Measurements from ENCODE around the gene PIK3AP1. TPM values are rescaled to one million over a fixed set of nuclear protein-coding genes. Genes with fewer than 3 reads are reported as not detected.
A peak's percentile ranks its signal among the peaks of the same experiment; 100 is the strongest.
"Not testable (repeated sequence)": the region's sequence is repeated elsewhere in the genome, so short reads cannot be mapped to it uniquely, and the experiment has no call there.

PIK3AP1 gene, protein sequence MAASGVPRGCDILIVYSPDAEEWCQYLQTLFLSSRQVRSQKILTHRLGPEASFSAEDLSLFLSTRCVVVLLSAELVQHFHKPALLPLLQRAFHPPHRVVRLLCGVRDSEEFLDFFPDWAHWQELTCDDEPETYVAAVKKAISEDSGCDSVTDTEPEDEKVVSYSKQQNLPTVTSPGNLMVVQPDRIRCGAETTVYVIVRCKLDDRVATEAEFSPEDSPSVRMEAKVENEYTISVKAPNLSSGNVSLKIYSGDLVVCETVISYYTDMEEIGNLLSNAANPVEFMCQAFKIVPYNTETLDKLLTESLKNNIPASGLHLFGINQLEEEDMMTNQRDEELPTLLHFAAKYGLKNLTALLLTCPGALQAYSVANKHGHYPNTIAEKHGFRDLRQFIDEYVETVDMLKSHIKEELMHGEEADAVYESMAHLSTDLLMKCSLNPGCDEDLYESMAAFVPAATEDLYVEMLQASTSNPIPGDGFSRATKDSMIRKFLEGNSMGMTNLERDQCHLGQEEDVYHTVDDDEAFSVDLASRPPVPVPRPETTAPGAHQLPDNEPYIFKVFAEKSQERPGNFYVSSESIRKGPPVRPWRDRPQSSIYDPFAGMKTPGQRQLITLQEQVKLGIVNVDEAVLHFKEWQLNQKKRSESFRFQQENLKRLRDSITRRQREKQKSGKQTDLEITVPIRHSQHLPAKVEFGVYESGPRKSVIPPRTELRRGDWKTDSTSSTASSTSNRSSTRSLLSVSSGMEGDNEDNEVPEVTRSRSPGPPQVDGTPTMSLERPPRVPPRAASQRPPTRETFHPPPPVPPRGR
- 174 TPM for polyA plus RNA-seq

- peak within 1 kb of the TSS; percentile 86 to 100 (median 100) for H3K4me3 Mint-ChIP-seq
- no peaks in the 10 kb centered on the region for H3K27me3 Mint-ChIP-seq
- peak within 1 kb of the TSS; percentile 85 to 96 (median 96) for H3K27ac Mint-ChIP-seq
- H3K4me1 Mint-ChIP-seq = peaks cover 37 to 43% (median 40%) of the 10 kb centered on the region in 3 donors
- no peaks in the 10 kb centered on the region for H3K36me3 Mint-ChIP-seq
- H3K9me3 Mint-ChIP-seq = no peaks in the 10 kb centered on the region
Observed at GRCh38 chr10:96720422-96721206, at the start of gene PIK3AP1. PIK3AP1 (minus strand) TSS chr10:96720514; CDS start chr10:96720394, 120 bp downstream.

DNA sequence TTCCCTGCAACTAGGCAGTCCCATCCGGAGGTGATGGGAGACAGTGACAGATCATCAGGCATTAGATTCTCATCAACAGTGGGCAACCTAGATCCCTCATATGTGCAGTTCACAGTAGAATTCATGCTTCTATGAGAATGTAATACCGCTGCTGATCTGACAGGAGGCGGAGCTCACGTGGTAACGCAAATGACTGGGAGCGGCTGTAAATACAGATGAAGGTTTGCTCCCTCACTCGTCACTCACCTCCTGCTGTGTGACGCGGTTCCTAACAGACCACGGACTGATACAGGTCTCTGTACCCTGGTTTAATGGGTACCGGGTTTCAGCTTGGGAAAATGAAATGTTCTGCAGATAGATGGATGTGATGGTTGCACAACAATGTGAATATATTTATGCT is 47.8 kb upstream of the PIK3AP1 start:
- no peak overlapping the region for H3K4me3 Mint-ChIP-seq
- no peaks in the 10 kb centered on the region for H3K27me3 Mint-ChIP-seq
- H3K9me3 Mint-ChIP-seq = peaks cover 0 to 10% (median 3%) of the 10 kb centered on the region in 3 donors
- H3K36me3 Mint-ChIP-seq = no peaks in the 10 kb centered on the region
- H3K27ac Mint-ChIP-seq = no peak overlapping the region
- peaks cover 18 to 21% (median 20%) of the 10 kb centered on the region in 3 donors for H3K4me1 Mint-ChIP-seq

- Mint-ChIP-seq H3K4me1 (peaks cover 18 to 21% (median 20%) of the 10 kb centered on the region in 3 donors), H3K9me3 (peaks cover 0 to 9% (median 3%) of the 10 kb centered on the region in 3 donors), H3K4me3 (no peak overlapping the region), H3K36me3 (no peaks in the 10 kb centered on the region), H3K27me3 (no peaks in the 10 kb centered on the region), H3K27ac (peak overlapping the region in 1 of 3 donors; percentile 32)
Observed at GRCh38 chr10:96767611-96768010, 47.3 kb upstream of the PIK3AP1 start.

GRCh38 chr10:96765406-96766240 is 45.3 kb upstream of the PIK3AP1 start:
- Mint-ChIP-seq H3K27me3 (no peaks in the 10 kb centered on the region), H3K4me1 (peaks cover 18 to 22% (median 21%) of the 10 kb centered on the region in 3 donors), H3K36me3 (no peaks in the 10 kb centered on the region), H3K4me3 (peak overlapping the region in 2 of 4 donors; percentile 56 to 59), H3K27ac (peak overlapping the region in 1 of 3 donors; percentile 74), H3K9me3 (no peaks in the 10 kb centered on the region)

- peak overlapping the region; percentile 9 to 60 (median 28) for H3K27ac Mint-ChIP-seq
- no peaks in the 10 kb centered on the region for H3K36me3 Mint-ChIP-seq
- no peaks in the 10 kb centered on the region for H3K9me3 Mint-ChIP-seq
- peaks cover 21 to 24% (median 22%) of the 10 kb centered on the region in 3 donors for H3K4me1 Mint-ChIP-seq
- H3K4me3 Mint-ChIP-seq = peak overlapping the region in 2 of 4 donors; percentile 14 to 56
- no peaks in the 10 kb centered on the region for H3K27me3 Mint-ChIP-seq
Observed at GRCh38 chr10:96764425-96765060, 44.2 kb upstream of the PIK3AP1 start.

GRCh38 chr10:96758423-96758822 is 38.1 kb upstream of the PIK3AP1 start:
- Mint-ChIP-seq H3K36me3 (no peaks in the 10 kb centered on the region), H3K27me3 (no peaks in the 10 kb centered on the region), H3K4me1 (peaks cover 30 to 34% (median 30%) of the 10 kb centered on the region in 3 donors), H3K9me3 (no peaks in the 10 kb centered on the region), H3K27ac (peak overlapping the region; percentile 26 to 74 (median 51)), H3K4me3 (peak overlapping the region in 3 of 4 donors; percentile 14 to 89 (median 83))

GRCh38 chr10:96756111-96756903 is 36.0 kb upstream of the PIK3AP1 start:
- H3K36me3 Mint-ChIP-seq = no peaks in the 10 kb centered on the region
- H3K4me1 Mint-ChIP-seq = peaks cover 30 to 34% (median 33%) of the 10 kb centered on the region in 3 donors
- no peaks in the 10 kb centered on the region for H3K9me3 Mint-ChIP-seq
- peak overlapping the region in 3 of 4 donors; percentile 52 to 70 (median 65) for H3K4me3 Mint-ChIP-seq
- peak overlapping the region in 2 of 3 donors; percentile 79 to 84 for H3K27ac Mint-ChIP-seq
- no peaks in the 10 kb centered on the region for H3K27me3 Mint-ChIP-seq

DNA sequence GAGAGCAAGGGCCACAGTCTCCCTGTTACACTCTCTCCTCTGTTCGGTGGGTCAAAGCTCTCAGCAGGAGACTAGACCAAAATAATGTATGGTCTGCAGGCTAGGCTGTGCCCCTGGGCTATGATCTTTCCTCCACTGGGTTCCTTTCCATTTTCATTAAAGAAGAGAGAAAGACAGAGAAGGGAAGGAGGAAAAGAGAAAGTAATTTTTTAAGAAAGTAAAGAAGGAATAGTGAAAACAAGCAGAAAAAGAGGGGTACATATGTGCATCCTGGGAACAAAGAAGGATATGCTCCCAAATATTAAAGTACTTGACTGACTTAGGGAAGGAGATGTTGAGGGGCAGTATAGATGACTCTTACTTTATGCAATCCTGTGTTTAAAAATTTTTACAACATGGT is 33.6 kb upstream of the PIK3AP1 start:
- Mint-ChIP-seq H3K27ac (no peak overlapping the region), H3K27me3 (no peaks in the 10 kb centered on the region), H3K4me1 (peaks cover 26 to 27% (median 26%) of the 10 kb centered on the region in 3 donors), H3K36me3 (no peaks in the 10 kb centered on the region), H3K4me3 (no peak overlapping the region), H3K9me3 (no peaks in the 10 kb centered on the region)

GRCh38 chr10:96752375-96752774 is 32.1 kb upstream of the PIK3AP1 start:
- Mint-ChIP-seq H3K4me3 (no peak overlapping the region), H3K4me1 (peaks cover 24 to 28% (median 27%) of the 10 kb centered on the region in 3 donors), H3K36me3 (no peaks in the 10 kb centered on the region), H3K9me3 (no peaks in the 10 kb centered on the region), H3K27me3 (no peaks in the 10 kb centered on the region), H3K27ac (no peak overlapping the region)

- peaks cover 16 to 23% (median 19%) of the 10 kb centered on the region in 3 donors for H3K4me1 Mint-ChIP-seq
- not testable (repeated sequence) for H3K36me3 Mint-ChIP-seq, H3K27ac Mint-ChIP-seq, H3K9me3 Mint-ChIP-seq, H3K27me3 Mint-ChIP-seq, H3K4me3 Mint-ChIP-seq
Observed at GRCh38 chr10:96750316-96750715, 30.0 kb upstream of the PIK3AP1 start.

GRCh38 chr10:96747734-96748550 is 27.6 kb upstream of the PIK3AP1 start:
- Mint-ChIP-seq H3K4me1 (peaks cover 22 to 24% (median 23%) of the 10 kb centered on the region in 3 donors), H3K4me3 (peak overlapping the region; percentile 42 to 94 (median 64)), H3K9me3 (no peaks in the 10 kb centered on the region), H3K27ac (peak overlapping the region; percentile 76 to 96 (median 84)), H3K27me3 (no peaks in the 10 kb centered on the region), H3K36me3 (no peaks in the 10 kb centered on the region)

DNA sequence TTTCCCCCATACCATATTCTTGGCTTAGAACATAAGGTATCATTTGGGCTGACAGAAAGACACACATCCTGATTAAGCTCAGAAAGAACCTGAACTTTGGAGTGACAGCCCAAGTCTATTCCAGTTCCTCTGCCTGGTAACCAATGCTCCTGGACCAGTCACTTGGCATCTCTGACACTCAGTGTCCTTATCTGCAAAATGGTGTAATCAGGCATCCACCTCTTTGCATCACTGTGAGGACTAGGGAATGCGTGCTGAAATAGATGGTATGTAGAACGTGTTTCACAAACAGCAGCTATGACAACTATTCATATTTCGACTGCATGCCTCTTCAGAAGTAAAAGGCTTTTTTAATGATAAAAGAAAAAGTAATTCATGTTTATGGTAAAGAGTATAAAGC is 26.2 kb upstream of the PIK3AP1 start:
- Mint-ChIP-seq H3K4me1 (peaks cover 23 to 28% (median 24%) of the 10 kb centered on the region in 3 donors), H3K27me3 (no peaks in the 10 kb centered on the region), H3K4me3 (no peak overlapping the region), H3K9me3 (no peaks in the 10 kb centered on the region), H3K36me3 (no peaks in the 10 kb centered on the region), H3K27ac (peak overlapping the region in 1 of 3 donors; percentile 17)

Data from IgD-negative memory B cell (primary cell).